GM12878 (cell line): Measurements from ENCODE around the gene TREML1. TPM values are rescaled to one million over a fixed set of nuclear protein-coding genes. Genes with fewer than 3 reads are reported as not detected.

Source experiments
- ASH2L ChIP-seq: fragments of 300-600, 200-600 bp; sonication (generic); IDR thresholded peaks from 2 replicates; pipeline ENCODE4 v1.6.1; 2017; ENCODE audit warnings: low read depth, mild to moderate bottlenecking, borderline replicate concordance
- ATF2 ChIP-seq: IDR thresholded peaks from 2 replicates; pipeline ENCODE4 v1.6.1; 2012; ENCODE audit warnings: low read length, inconsistent platforms
- BCL11A ChIP-seq: IDR thresholded peaks from 2 replicates; pipeline ENCODE4 v1.6.1; 2011; ENCODE audit warnings: low read depth, low read length
- BCLAF1 ChIP-seq: fragments of 450-650 bp; IDR thresholded peaks from 2 replicates; pipeline ENCODE4 v1.6.1; 2017; ENCODE audit warnings: antibody characterized with exemption, mild to moderate bottlenecking, moderate library complexity
- BMI1 ChIP-seq: fragments of 450-650 bp; IDR thresholded peaks from 2 replicates; pipeline ENCODE4 v1.6.1; 2016; ENCODE audit warnings: mild to moderate bottlenecking, moderate library complexity, borderline replicate concordance
- CEBPZ ChIP-seq: fragments of 150-350 bp; IDR thresholded peaks from 2 replicates; pipeline ENCODE4 v1.6.1; 2016; ENCODE audit warnings: low read depth, low read length
- EP300 ChIP-seq, 2 experiments: fragments of 150-350 bp in 1 of 2; IDR thresholded peaks; 2 replicates each; pipeline ENCODE4 v1.6.1; 2011 to 2012; ENCODE audit warnings: low read depth in 2 of 2, low read length in 2 of 2, borderline replicate concordance in 1 of 2, improper control_type of control experiment in 1 of 2, inconsistent platforms in 1 of 2; ENCODE audit not compliant: control insufficient read depth in 1 of 2
- KLF5 ChIP-seq: fragments of 450-650 bp; IDR thresholded peaks from 2 replicates; pipeline ENCODE4 v1.6.1; 2014; ENCODE audit warnings: mild to moderate bottlenecking; ENCODE audit not compliant: partially characterized antibody
- MAX ChIP-seq: IDR thresholded peaks from 2 replicates; pipeline ENCODE4 v1.6.1; 2012; ENCODE audit warnings: low read depth, low read length, improper control_type of control experiment
- NFXL1 ChIP-seq: fragments of 450-650 bp; IDR thresholded peaks from 2 replicates; pipeline ENCODE4 v1.6.1; 2017; ENCODE audit warnings: antibody characterized with exemption, mild to moderate bottlenecking, borderline replicate concordance
- NR2C2 ChIP-seq: IDR thresholded peaks from 2 replicates; pipeline ENCODE4 v1.6.1; 2011; ENCODE audit warnings: borderline replicate concordance, low read depth; ENCODE audit not compliant: control insufficient read depth, insufficient read length
- NR2F1 ChIP-seq: fragments of 450-650 bp; conservative IDR thresholded peaks from 2 replicates; pipeline ENCODE4 v1.6.1; 2017; ENCODE audit warnings: mild to moderate bottlenecking
- NRF1 ChIP-seq: conservative IDR thresholded peaks from 2 replicates; pipeline ENCODE4 v1.6.1; 2011; ENCODE audit warnings: mild to moderate bottlenecking, low read depth, low read length, improper control_type of control experiment
- YY1 ChIP-seq: IDR thresholded peaks from 2 replicates; pipeline ENCODE4 v1.6.1; 2011; ENCODE audit warnings: low read depth, mild to moderate bottlenecking, low read length
- ZNF274 ChIP-seq: IDR thresholded peaks from one replicate; pipeline ENCODE4 v1.8.0; 2011; ENCODE audit not compliant: insufficient read length, insufficient read depth
- ZNF384 ChIP-seq: IDR thresholded peaks from 2 replicates; pipeline ENCODE4 v1.6.1; 2012; ENCODE audit warnings: low read depth, mild to moderate bottlenecking, low read length, improper control_type of control experiment, borderline replicate concordance
- ZNF592 ChIP-seq: fragments of 450-650 bp; IDR thresholded peaks from 2 replicates; pipeline ENCODE4 v1.6.1; 2017; ENCODE audit warnings: mild to moderate bottlenecking, moderate library complexity
- polyA plus RNA-seq, 11 experiments: library from polyadenylated mRNA; depleted of rRNA in 4 of 11; unstranded in 6 of 11; stranded (reverse) in 5 of 11; fragments of >200 nt; fragmentation: Nextera tagmentation in 4 of 11; fragmentation: Illumina TruSeq in 1 of 11; extraction: Ambion mirVana in 4 of 11; extraction: Trizol in 1 of 11; gene quantifications; 1 replicate in 1 of 11; 2 replicates in 10 of 11; pipeline versions ENCODE4 v1.2.1 to v1.2.3, GENCODE V29; 2011 to 2016; ENCODE audit warnings: inconsistent platforms in 2 of 11, missing spikeins in 2 of 11, low read depth in 1 of 11
- total RNA-seq, 4 experiments: library from RNA; depleted of rRNA in 3 of 4; stranded (reverse); fragments of >200 nt in 3 of 4; fragmentation: Illumina TruSeq in 1 of 4; extraction: Trizol in 1 of 4; gene quantifications; 2 replicates each; pipeline versions ENCODE4 v1.2.1 to v1.2.3, GENCODE V29; 2013 to 2021

TREML1 gene
- total and polyA plus RNA-seq, 10 of the 15 experiments (the other 5 are each of a cell fraction or from before 2014, with no cell fraction given), result 0.21 TPM; not detected in 9

- TF ChIP-seq ZNF592, result no peak
- TF ChIP-seq BCLAF1, result no peak
- no peak for TF ChIP-seq ZNF274
- TF ChIP-seq NRF1, result no peak
- no peak for TF ChIP-seq NR2F1
- no peak for TF ChIP-seq ATF2
- no peak for TF ChIP-seq KLF5
- TF ChIP-seq YY1, result no peak
- TF ChIP-seq EP300 (IDR thresholded peaks at IDR 0.05; ENCODE audit: borderline replicate concordance in 1 of 2, control insufficient read depth in 1 of 2, low read depth in 2 of 2, low read length in 2 of 2), result no peak
- no peak for TF ChIP-seq BCL11A
- no peak for TF ChIP-seq NFXL1
- no peak for TF ChIP-seq CEBPZ
- no peak for TF ChIP-seq ASH2L
- no peak for TF ChIP-seq MAX
- no peak for TF ChIP-seq NR2C2
- TF ChIP-seq BMI1, result no peak
- TF ChIP-seq ZNF384, result no peak
These were observed 47.0 kb upstream of the TREML1 start, which contains the start of gene TREML2 (continued) for GRCh38 chr6:41200901-41201763.
